Stomach (tissue), 9 donors: ENCODE results near the gene MILR1. TPM values are rescaled to one million over a fixed set of nuclear protein-coding genes. Genes with fewer than 3 reads are reported as not detected.
A peak's percentile ranks its signal among the peaks of the same experiment; 100 is the strongest.

Source experiments
- DNase-seq, 2 donors: peaks; one replicate each; pipeline versions ENCODE4 v3.0.0 to v3.0.0-alpha.2; 2013 to 2019
- H3K27ac ChIP-seq, 5 donors: fragments of 200-600 bp in 4 of 5; sonication (generic) in 4 of 5; one replicate each; pipeline ENCODE4 v1.5.1; 2013 to 2019; ENCODE audit warnings: mild to moderate bottlenecking in 1 of 5, moderate library complexity in 1 of 5
- H3K27me3 ChIP-seq, 3 donors: fragments of 200-600 bp; sonication (generic); one replicate each; pipeline ENCODE4 v1.5.1; 2017 to 2019; ENCODE audit warnings: mixed run types in 1 of 3
- H3K36me3 ChIP-seq, 4 donors: fragments of 200-600 bp; sonication (generic); 1 replicate in 3 of 4; 2 replicates in 1 of 4; pipeline ENCODE4 v1.5.1; 2016 to 2019
- H3K4me1 ChIP-seq, 4 donors: fragments of 200-600 bp; sonication (generic); one replicate each; pipeline ENCODE4 v1.5.1; 2016 to 2019
- H3K4me3 ChIP-seq, 4 donors: fragments of 200-600 bp; sonication (generic) in 3 of 4; one replicate each; pipeline ENCODE4 v1.5.1; 2016 to 2019; ENCODE audit warnings: mild to moderate bottlenecking in 1 of 4
- H3K9me3 ChIP-seq, 4 donors: fragments of 200-600 bp; sonication (generic); one replicate each; pipeline ENCODE4 v1.5.1; 2016 to 2019
- CTCF ChIP-seq, 7 experiments: fragments of 450-650 bp in 4 of 7; fragments of 200-600 bp in 3 of 7; sonication (generic) in 3 of 7; IDR thresholded peaks; one replicate each; pipeline ENCODE4 v1.5.1; 2016 to 2019; ENCODE audit warnings: antibody characterized with exemption in 7 of 7, control low read depth in 2 of 7, mild to moderate bottlenecking in 1 of 7
- EP300 ChIP-seq: sonication (generic); formaldehyde crosslinking; IDR thresholded peaks from one replicate; pipeline ENCODE4 v1.6.1; 2017; ENCODE audit warnings: antibody characterized with exemption
- POLR2A ChIP-seq, 4 donors: fragments of 450-650 bp; IDR thresholded peaks; one replicate each; pipeline ENCODE4 v1.6.1; 2016; ENCODE audit warnings: antibody characterized with exemption in 4 of 4, control low read depth in 2 of 4, mild to moderate bottlenecking in 1 of 4, moderate library complexity in 1 of 4
- POLR2AphosphoS5 ChIP-seq, 3 donors: sonication (generic); formaldehyde crosslinking; IDR thresholded peaks; one replicate each; pipeline ENCODE4 v1.6.1; 2016; ENCODE audit warnings: antibody characterized with exemption in 3 of 3
- WGBS, 5 donors: extraction: QIAGEN DNeasy Blood & Tissue Kit in 3 of 5; methylation state at CpG; one replicate each; pipeline versions ENCODE4 v1.1.5 to v1.1.7; 2013 to 2018; 5-methylcytosine and 5-hydroxymethylcytosine counted together
- intact Hi-C: fragments of 100-400 bp; cut with DNase I; formaldehyde crosslinking; loops from one replicate; pipeline ENCODE4 v1.15.1; 2023; ENCODE audit warnings: low total_unique reads
- polyA plus RNA-seq, 3 donors: library from polyadenylated mRNA; stranded (reverse); fragments of 200-250 nt; gene quantifications; one replicate each; pipeline ENCODE4 v1.2.3, GENCODE V29; 2013
- total RNA-seq, 5 donors: library from RNA; depleted of rRNA; stranded (reverse); fragments of >200 nt; gene quantifications; one replicate each; pipeline versions ENCODE4 v1.1.0 to v1.2.3, GENCODE V29; 2014 to 2016
- donor health status: healthy with polysubstance abuse.
- donor health status: Bipolar disorder and iron deficiency.
- donor health status: healthy.

MILR1 gene
- total and polyA plus RNA-seq, 8 donors = 1.4 to 4.2 (median 2.7) TPM; not detected in 3

- intact Hi-C loops = loop anchor here (5.0 kb wide), 1 partner anchor 104 kb away; no protein-coding TSS in a partner anchor
- H3K27ac ChIP-seq = peak overlapping the region in 1 of 5 donors; percentile 28
Observed at GRCh38 chr17:64410750-64411490, 38.0 kb upstream of the MILR1 start.

DNA sequence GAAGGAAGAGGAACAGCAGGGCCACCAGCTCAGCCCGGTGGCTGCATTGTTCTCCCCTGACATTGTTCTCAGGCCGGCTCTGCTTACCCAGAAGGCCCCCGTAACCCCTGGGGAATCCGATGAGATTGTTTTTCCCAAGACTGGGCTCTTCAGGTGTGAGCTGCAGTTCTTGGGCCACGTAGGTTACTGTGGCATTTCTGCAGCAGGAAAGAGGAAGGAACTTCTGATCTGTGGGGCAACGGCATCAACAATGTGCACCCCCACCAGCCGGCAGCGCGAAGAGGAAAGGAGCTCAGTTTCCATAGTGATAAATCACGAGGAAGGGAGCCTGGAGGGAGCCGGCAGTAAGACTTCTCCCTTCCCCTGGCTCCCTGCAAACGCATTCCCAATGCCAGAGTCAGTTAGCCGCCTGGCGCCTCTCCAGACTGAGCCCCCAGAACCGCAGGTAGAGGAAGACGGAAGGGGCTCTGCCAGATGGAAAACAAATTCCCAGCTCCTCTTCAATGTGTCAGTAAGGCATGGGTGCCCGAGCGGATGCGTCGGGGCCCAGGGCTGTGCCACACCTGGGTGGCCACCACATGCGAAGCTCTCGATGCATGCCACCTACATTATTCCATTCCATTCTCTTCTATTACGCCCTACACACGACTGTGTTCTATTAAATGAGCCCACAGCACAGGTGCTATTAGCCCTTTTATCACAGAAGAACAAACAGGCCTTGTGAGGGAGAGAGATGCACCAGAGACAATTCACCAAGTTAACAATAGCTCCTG lies 36.7 kb upstream of the MILR1 start:
- TF ChIP-seq POLR2AphosphoS5 (IDR thresholded peaks at IDR 0.05) = peak in 1 of 3 donors; percentile 10
- TF ChIP-seq CTCF (IDR thresholded peaks at IDR 0.05) = no peak
- DNase-seq = peak in 1 of 2 donors; percentile 71
- Histone ChIP-seq H3K4me3 (peak overlapping the region in 3 of 4 donors; percentile 9 to 23 (median 16)), H3K4me1 (peaks cover 0 to 27% (median 6%) of the 10 kb centered on the region in 4 donors), H3K9me3 (no peaks in the 10 kb centered on the region), H3K27ac (peak overlapping the region in 4 of 5 donors; percentile 13 to 59 (median 50)), H3K36me3 (no peaks in the 10 kb centered on the region), H3K27me3 (no peaks in the 10 kb centered on the region)
- 39 to 45% (median 42%) methylated on average over 24 of the region's 24 CpGs for WGBS, 5 donors
- intact Hi-C loops = loop anchor here (5.0 kb wide), 1 partner anchor 105 kb away; no protein-coding TSS in a partner anchor

More at GRCh38 chr17:64410750-64411490, 38.0 kb upstream of the MILR1 start:
- Histone ChIP-seq H3K36me3 (no peaks in the 10 kb centered on the region), H3K4me1 (peaks cover 0 to 33% (median 6%) of the 10 kb centered on the region in 4 donors), H3K4me3 (no peak overlapping the region), H3K9me3 (no peaks in the 10 kb centered on the region), H3K27me3 (no peaks in the 10 kb centered on the region)
- TF ChIP-seq POLR2AphosphoS5 (IDR thresholded peaks at IDR 0.05) (no peak), CTCF (IDR thresholded peaks at IDR 0.05) (no peak), EP300 (no peak), POLR2A (IDR thresholded peaks at IDR 0.05) (no peak)
- DNase-seq = no peak
- 96 to 99% (median 97%) methylated on average over 4 of the region's 4 CpGs for WGBS, 5 donors

GRCh38 chr17:64412944-64413381 lies 36.0 kb upstream of the MILR1 start:
- no peak for TF ChIP-seq EP300
- TF ChIP-seq POLR2A (IDR thresholded peaks at IDR 0.05) = no peak
- no peak for TF ChIP-seq POLR2AphosphoS5 (IDR thresholded peaks at IDR 0.05)
- TF ChIP-seq CTCF (IDR thresholded peaks at IDR 0.05) = no peak
- Histone ChIP-seq H3K36me3 (no peaks in the 10 kb centered on the region), H3K27ac (peak overlapping the region in 3 of 5 donors; percentile 49 to 59 (median 52)), H3K4me1 (peaks cover 0 to 27% (median 6%) of the 10 kb centered on the region in 4 donors), H3K9me3 (no peaks in the 10 kb centered on the region), H3K27me3 (no peaks in the 10 kb centered on the region), H3K4me3 (peak overlapping the region in 1 of 4 donors; percentile 16)
- no peak for DNase-seq
- WGBS, 5 donors = 94 to 100% (median 97%) methylated on average over 2 of the region's 2 CpGs
- intact Hi-C loops = loop anchor here (5.0 kb wide), 1 partner anchor 106 kb away; no protein-coding TSS in a partner anchor

GRCh38 chr17:64413513-64413912 lies 35.4 kb upstream of the MILR1 start:
- Histone ChIP-seq H3K9me3 (no peaks in the 10 kb centered on the region), H3K4me3 (no peak overlapping the region), H3K27ac (peak overlapping the region in 2 of 5 donors; percentile 52 to 59), H3K36me3 (no peaks in the 10 kb centered on the region), H3K27me3 (no peaks in the 10 kb centered on the region), H3K4me1 (peaks cover 0 to 31% (median 7%) of the 10 kb centered on the region in 4 donors)
- WGBS, 5 donors = 48 to 68% (median 63%) methylated on average over 4 of the region's 4 CpGs
- DNase-seq = no peak
- TF ChIP-seq POLR2A (IDR thresholded peaks at IDR 0.05) = no peak
- TF ChIP-seq CTCF (IDR thresholded peaks at IDR 0.05) = no peak
- no peak for TF ChIP-seq EP300
- no peak for TF ChIP-seq POLR2AphosphoS5 (IDR thresholded peaks at IDR 0.05)
- intact Hi-C loops = loop anchor here (5.0 kb wide), 1 partner anchor 106 kb away; no protein-coding TSS in a partner anchor
